ENCODE measurements around the gene ARL15. TPM values are rescaled to one million over a fixed set of nuclear protein-coding genes. Genes with fewer than 3 reads are reported as not detected.

Gene ARL15
- total RNA-seq, 4 donors from 2014 or later, result 13.0 to 52.7 (median 17.1) TPM

- no peak for DNase-seq (ENCODE audit: low spot score in 2 of 2)
- Histone ChIP-seq H3K4me3 (no peak overlapping the region), H3K27ac (no peak overlapping the region), H3K27me3 (no peaks in the 10 kb centered on the region), H3K4me1 (no peaks in the 10 kb centered on the region), H3K9me3 (no peaks in the 10 kb centered on the region), H3K36me3 (no peaks in the 10 kb centered on the region)
- TF ChIP-seq CTCF (IDR thresholded peaks at IDR 0.05) (no peak), POLR2A (IDR thresholded peaks at IDR 0.05) (no peak), EP300 (IDR thresholded peaks at IDR 0.05) (no peak)
- WGBS, 2 donors, result 95 to 96% methylated on average over 4 of the region's 4 CpGs
Observed at GRCh38 chr5:53926026-53926425, 384.3 kb downstream of the ARL15 start.

GRCh38 chr5:53924392-53924791, 386.0 kb downstream of the ARL15 start:
- Histone ChIP-seq H3K27ac (no peak overlapping the region), H3K4me3 (no peak overlapping the region), H3K27me3 (no peaks in the 10 kb centered on the region), H3K4me1 (no peaks in the 10 kb centered on the region), H3K36me3 (no peaks in the 10 kb centered on the region), H3K9me3 (no peaks in the 10 kb centered on the region)
- 36 to 39% methylated on average over 2 of the region's 2 CpGs for WGBS, 2 donors
- TF ChIP-seq CTCF (IDR thresholded peaks at IDR 0.05) (no peak), EP300 (IDR thresholded peaks at IDR 0.05) (no peak), POLR2A (IDR thresholded peaks at IDR 0.05) (no peak)
- DNase-seq (ENCODE audit: low spot score in 2 of 2), result no peak

GRCh38 chr5:53923961-53924360, 386.4 kb downstream of the ARL15 start:
- Histone ChIP-seq H3K36me3 (no peaks in the 10 kb centered on the region), H3K27me3 (no peaks in the 10 kb centered on the region), H3K4me3 (no peak overlapping the region), H3K4me1 (no peaks in the 10 kb centered on the region), H3K27ac (no peak overlapping the region), H3K9me3 (no peaks in the 10 kb centered on the region)
- no peak for DNase-seq (ENCODE audit: low spot score in 2 of 2)
- no peak for TF ChIP-seq POLR2A (IDR thresholded peaks at IDR 0.05)
- no peak for TF ChIP-seq CTCF (IDR thresholded peaks at IDR 0.05)
- TF ChIP-seq EP300 (IDR thresholded peaks at IDR 0.05), result no peak
- 72 to 79% methylated on average over 6 of the region's 6 CpGs for whole genome bisulfite sequencing, 2 donors

GRCh38 chr5:53922508-53923498, 387.6 kb downstream of the ARL15 start:
- Histone ChIP-seq H3K36me3 (no peaks in the 10 kb centered on the region), H3K27me3 (no peaks in the 10 kb centered on the region), H3K4me3 (no peak overlapping the region), H3K4me1 (peaks cover 0 to 4% (median under 1%) of the 10 kb centered on the region in 4 donors), H3K9me3 (no peaks in the 10 kb centered on the region), H3K27ac (no peak overlapping the region)
- no peak for DNase-seq (ENCODE audit: low spot score in 2 of 2)
- TF ChIP-seq CTCF (IDR thresholded peaks at IDR 0.05) (no peak), POLR2A (IDR thresholded peaks at IDR 0.05) (no peak), EP300 (IDR thresholded peaks at IDR 0.05) (no peak)
- 83 to 88% methylated on average over 8 of the region's 8 CpGs for WGBS, 2 donors

- Histone ChIP-seq H3K4me1 (peaks cover 0 to 9% (median 4%) of the 10 kb centered on the region in 4 donors), H3K36me3 (no peaks in the 10 kb centered on the region), H3K4me3 (no peak overlapping the region), H3K27me3 (no peaks in the 10 kb centered on the region), H3K27ac (no peak overlapping the region), H3K9me3 (no peaks in the 10 kb centered on the region)
- 48 to 50% methylated on average over 3 of the region's 3 CpGs for WGBS, 2 donors
- TF ChIP-seq POLR2A (IDR thresholded peaks at IDR 0.05), result no peak
- no peak for TF ChIP-seq CTCF (IDR thresholded peaks at IDR 0.05)
- TF ChIP-seq EP300 (IDR thresholded peaks at IDR 0.05), result no peak
- DNase-seq (ENCODE audit: low spot score in 2 of 2), result no peak
Observed at GRCh38 chr5:53917826-53918225, 392.5 kb downstream of the ARL15 start.
